OCI-LY7 (cell line): ENCODE data around the gene HUS1. TPM values are rescaled to one million over a fixed set of nuclear protein-coding genes. Genes with fewer than 3 reads are reported as not detected.

Experiments used
- BruUV-seq: library from RNA; stranded (reverse); fragments of 400-500 nt; replicated peaks from 2 replicates; lab custom pipeline; 2021; lab: Mats Ljungman, UMichigan
- CTCF ChIA-PET: fragments of 300-600 bp; sonication (Branson Sonifier 250); formaldehyde crosslinking; loops from one replicate; lab custom pipeline; 2022; ENCODE audit warnings: antibody characterized with exemption; ENCODE audit not compliant: unreplicated experiment; lab: Charles Lee
- POLR2A ChIA-PET: fragments of 300-600 bp; sonication (Branson Sonifier 250); formaldehyde crosslinking; loops from one replicate; lab custom pipeline; 2022; ENCODE audit warnings: antibody characterized with exemption; lab: Charles Lee
- DNase-seq: peaks from one replicate; pipeline ENCODE4 v3.0.0-alpha.2; 2015; ENCODE audit warnings: low spot score
- H2AFZ ChIP-seq: fragments of 200-600 bp; sonication (generic), shearing (Covaris generic); 2 replicates; pipeline ENCODE4 v1.6.1; 2014; ENCODE audit warnings: mild to moderate bottlenecking, antibody characterized with exemption, low read length, moderate library complexity
- H3K27ac ChIP-seq: fragments of 200-600 bp; sonication (generic); 2 replicates; pipeline ENCODE4 v1.5.1; 2014; ENCODE audit warnings: mixed run types, low read depth, mild to moderate bottlenecking, moderate library complexity, low read length, inconsistent platforms; ENCODE audit not compliant: poor library complexity, severe bottlenecking
- H3K36me3 ChIP-seq: fragments of 200-600 bp; sonication (generic); 2 replicates; pipeline ENCODE4 v1.6.1; 2014; ENCODE audit warnings: mild to moderate bottlenecking, antibody characterized with exemption, low read length, moderate library complexity, mixed read lengths; ENCODE audit not compliant: insufficient read depth
- H3K4me1 ChIP-seq: fragments of 200-600 bp; sonication (generic); 2 replicates; pipeline ENCODE4 v1.5.1; 2014; ENCODE audit warnings: mild to moderate bottlenecking, low read length; ENCODE audit not compliant: insufficient read depth, poor library complexity, severe bottlenecking
- H3K4me2 ChIP-seq: fragments of 200-600 bp; sonication (generic); 2 replicates; pipeline ENCODE4 v1.6.1; 2014; ENCODE audit warnings: mild to moderate bottlenecking, low read length
- H3K4me3 ChIP-seq: fragments of 200-600 bp; sonication (generic); 2 replicates; pipeline ENCODE4 v1.5.1; 2014; ENCODE audit warnings: mild to moderate bottlenecking, low read depth, low read length; ENCODE audit not compliant: poor library complexity, severe bottlenecking
- H3K79me2 ChIP-seq: fragments of 200-600 bp; sonication (generic); 2 replicates; pipeline ENCODE4 v1.6.1; 2016; ENCODE audit warnings: low read depth, mild to moderate bottlenecking, low read length, moderate library complexity, mixed read lengths; ENCODE audit not compliant: insufficient read depth
- H3K9me2 ChIP-seq: fragments of 200-600 bp; sonication (generic); 2 replicates; pipeline ENCODE4 v1.6.1; 2016; ENCODE audit warnings: mild to moderate bottlenecking, low read length, mixed read lengths; ENCODE audit not compliant: insufficient read depth
- H3K9me3 ChIP-seq: fragments of 200-600 bp; sonication (generic); 2 replicates; pipeline ENCODE4 v1.6.1; 2014; ENCODE audit warnings: mild to moderate bottlenecking, mixed run types, low read length, mixed read lengths
- H4K20me1 ChIP-seq: fragments of 200-600 bp; sonication (generic); 2 replicates; pipeline ENCODE4 v1.6.1; 2014; ENCODE audit warnings: mild to moderate bottlenecking, antibody characterized with exemption, low read length, moderate library complexity, mixed read lengths; ENCODE audit not compliant: insufficient read depth
- EZH2phosphoT487 ChIP-seq: fragments of 200-600 bp; sonication (generic); IDR thresholded peaks from 2 replicates; pipeline ENCODE4 v1.6.1; 2018; ENCODE audit warnings: low read depth, borderline replicate concordance, mild to moderate bottlenecking, mixed run types, antibody characterized with exemption, low read length, moderate library complexity, mixed read lengths
- intact Hi-C: fragments of 100-400 bp; cut with micrococcal nuclease; formaldehyde crosslinking; loops from one replicate; pipeline ENCODE4 v1.10.0; 2022; ENCODE audit not compliant: unreplicated experiment
- total RNA-seq, 2 experiments: library from RNA; depleted of rRNA in 1 of 2; stranded (reverse); fragments of >200 nt in 1 of 2; shearing (Covaris generic) in 1 of 2; gene quantifications; 2 replicates each; pipeline ENCODE4 v1.2.3, GENCODE V29; 2014 to 2022
- TF ChIP-seq, protein P1 (sequence below): fragments of 200-600 bp; sonication (generic); conservative IDR thresholded peaks from 2 replicates; pipeline ENCODE4 v1.5.1; 2014; ENCODE audit warnings: mild to moderate bottlenecking, antibody characterized with exemption, low read length, moderate library complexity, mixed read lengths

Gene HUS1
- total RNA-seq, 2 experiments from 2014 or later = 28.2 to 44.5 TPM

DNA sequence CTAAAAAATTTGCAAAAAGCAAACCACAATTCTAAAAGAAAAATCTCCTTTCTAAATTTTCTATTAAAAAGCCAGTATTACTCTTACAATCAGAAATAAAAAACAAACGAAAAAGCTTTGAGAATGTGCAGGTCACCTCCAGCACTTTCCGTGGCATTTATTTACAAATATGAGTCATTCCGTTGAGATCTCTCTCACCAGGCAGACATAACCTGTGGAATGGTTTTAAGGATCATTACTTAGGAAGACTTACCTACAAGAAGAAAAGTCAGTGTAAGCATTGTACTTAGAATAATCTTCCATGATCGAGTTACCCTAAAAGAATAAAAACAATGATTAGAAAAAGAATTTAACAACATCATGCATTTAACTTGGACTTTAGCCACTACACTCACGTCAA is 46.2 kb upstream of the HUS1 start:
- Histone ChIP-seq H3K36me3 (no peaks in the 10 kb centered on the region), H3K4me1 (no peaks in the 10 kb centered on the region), H3K27ac (no peak overlapping the region), H3K79me2 (no peaks in the 10 kb centered on the region), H4K20me1 (no peaks in the 10 kb centered on the region), H3K4me2 (no peak overlapping the region), H3K4me3 (no peak overlapping the region), H3K9me2 (no peaks in the 10 kb centered on the region), H2AFZ (no peak overlapping the region), H3K9me3 (no peaks in the 10 kb centered on the region; the same call in 1 of the 2 replicates)
- TF ChIP-seq, protein P1, sequence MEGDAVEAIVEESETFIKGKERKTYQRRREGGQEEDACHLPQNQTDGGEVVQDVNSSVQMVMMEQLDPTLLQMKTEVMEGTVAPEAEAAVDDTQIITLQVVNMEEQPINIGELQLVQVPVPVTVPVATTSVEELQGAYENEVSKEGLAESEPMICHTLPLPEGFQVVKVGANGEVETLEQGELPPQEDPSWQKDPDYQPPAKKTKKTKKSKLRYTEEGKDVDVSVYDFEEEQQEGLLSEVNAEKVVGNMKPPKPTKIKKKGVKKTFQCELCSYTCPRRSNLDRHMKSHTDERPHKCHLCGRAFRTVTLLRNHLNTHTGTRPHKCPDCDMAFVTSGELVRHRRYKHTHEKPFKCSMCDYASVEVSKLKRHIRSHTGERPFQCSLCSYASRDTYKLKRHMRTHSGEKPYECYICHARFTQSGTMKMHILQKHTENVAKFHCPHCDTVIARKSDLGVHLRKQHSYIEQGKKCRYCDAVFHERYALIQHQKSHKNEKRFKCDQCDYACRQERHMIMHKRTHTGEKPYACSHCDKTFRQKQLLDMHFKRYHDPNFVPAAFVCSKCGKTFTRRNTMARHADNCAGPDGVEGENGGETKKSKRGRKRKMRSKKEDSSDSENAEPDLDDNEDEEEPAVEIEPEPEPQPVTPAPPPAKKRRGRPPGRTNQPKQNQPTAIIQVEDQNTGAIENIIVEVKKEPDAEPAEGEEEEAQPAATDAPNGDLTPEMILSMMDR = no peak
- no peak for TF ChIP-seq EZH2phosphoT487
- BruUV-seq = no TSS peak
- POLR2A ChIA-PET = interaction anchor here (0.7 kb wide), 1 partner anchor 22 kb away, joined by 3 read pairs; no protein-coding TSS in a partner anchor
- DNase-seq = no peak
- intact Hi-C loops = no loop called here
- CTCF ChIA-PET = no interaction called here

DNA sequence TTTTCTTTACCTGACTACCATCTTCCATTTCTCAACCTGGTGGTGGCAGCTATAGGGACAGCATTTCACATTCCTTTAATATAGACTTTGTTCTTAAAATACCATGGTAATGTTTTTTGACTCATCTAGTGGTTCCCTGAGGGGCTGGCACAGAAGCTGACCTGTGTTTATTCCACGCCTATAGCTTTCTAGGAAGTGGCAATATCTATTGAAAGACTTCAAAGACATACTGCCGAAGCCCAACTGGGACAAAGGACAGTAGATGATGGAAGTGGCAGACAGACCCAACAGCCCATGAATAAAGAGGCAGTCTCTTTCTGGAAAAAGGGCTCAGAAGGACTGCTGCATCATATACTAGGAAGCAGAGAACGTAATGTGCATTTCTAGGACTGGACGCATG is 38.3 kb upstream of the HUS1 start:
- Histone ChIP-seq H3K4me1 (no peaks in the 10 kb centered on the region), H3K4me3 (no peak overlapping the region), H3K79me2 (no peaks in the 10 kb centered on the region), H3K36me3 (no peaks in the 10 kb centered on the region), H3K27ac (no peak overlapping the region), H3K9me2 (no peaks in the 10 kb centered on the region), H2AFZ (no peak overlapping the region), H3K4me2 (no peak overlapping the region), H4K20me1 (no peaks in the 10 kb centered on the region), H3K9me3 (0 out of 2 replicates have a peak, but pooled peaks cover 4% of the 10 kb centered on the region)
- intact Hi-C loops = no loop called here
- BruUV-seq = no TSS peak
- CTCF ChIA-PET = no interaction called here
- no peak for DNase-seq
- TF ChIP-seq, protein P1 = no peak
- no peak for TF ChIP-seq EZH2phosphoT487
- POLR2A ChIA-PET = no interaction called here

DNA sequence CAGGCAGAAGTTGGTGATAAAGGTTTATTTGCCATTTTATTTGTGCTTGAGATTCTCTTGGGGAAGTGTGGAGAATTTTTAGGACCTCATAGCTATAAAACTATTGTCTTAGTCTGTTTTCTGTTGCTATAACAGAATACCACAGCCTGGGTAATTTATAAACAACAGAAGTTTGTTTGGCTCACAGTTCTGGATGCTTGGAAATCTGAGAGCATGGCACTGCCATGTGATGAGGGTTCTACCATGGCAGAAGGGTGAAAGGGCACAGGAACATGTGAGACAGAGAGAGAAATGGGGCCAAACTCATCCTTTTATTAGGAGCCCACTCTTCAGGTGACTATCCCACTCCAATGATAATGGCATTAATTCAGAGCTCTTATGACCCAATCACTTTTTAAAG is 37.2 kb upstream of the HUS1 start:
- CTCF ChIA-PET = no interaction called here
- POLR2A ChIA-PET = no interaction called here
- intact Hi-C loops = no loop called here

More for the DNA sequence above, 37.2 kb upstream of the HUS1 start:
- Histone ChIP-seq H4K20me1 (no peaks in the 10 kb centered on the region), H2AFZ (no peak overlapping the region), H3K4me3 (no peak overlapping the region), H3K9me3 (0 out of 2 replicates have a peak, but pooled peaks cover 4% of the 10 kb centered on the region), H3K4me2 (no peak overlapping the region), H3K79me2 (no peaks in the 10 kb centered on the region), H3K36me3 (no peaks in the 10 kb centered on the region), H3K9me2 (no peaks in the 10 kb centered on the region), H3K27ac (no peak overlapping the region), H3K4me1 (no peaks in the 10 kb centered on the region)
- no peak for DNase-seq
- BruUV-seq = no TSS peak
- no peak for TF ChIP-seq EZH2phosphoT487
- TF ChIP-seq, protein P1 = no peak
